ENCODE data around the gene CLPTM1L.

GRCh38 chr5:1317921-1318565, 26.9 kb downstream of the CLPTM1L start:
- no peak for TF ChIP-seq CTCF (IDR thresholded peaks at IDR 0.05; ENCODE audit: poor library complexity)
- TF ChIP-seq EZH2 (IDR thresholded peaks at IDR 0.05; ENCODE audit: borderline replicate concordance): no peak
- no peak for TF ChIP-seq EZH2phosphoT487 (IDR thresholded peaks at IDR 0.05; ENCODE audit: low read depth, severe bottlenecking, unreplicated experiment)
